GM12801 (cell line): ENCODE data around the gene CEACAM6.

Source experiments
- CTCF ChIP-seq: IDR thresholded peaks from one replicate; pipeline ENCODE4 v1.5.1; 2011; ENCODE audit warnings: control low read depth; ENCODE audit not compliant: insufficient read length; ENCODE audit errors: extremely low read depth

Gene CEACAM6

DNA sequence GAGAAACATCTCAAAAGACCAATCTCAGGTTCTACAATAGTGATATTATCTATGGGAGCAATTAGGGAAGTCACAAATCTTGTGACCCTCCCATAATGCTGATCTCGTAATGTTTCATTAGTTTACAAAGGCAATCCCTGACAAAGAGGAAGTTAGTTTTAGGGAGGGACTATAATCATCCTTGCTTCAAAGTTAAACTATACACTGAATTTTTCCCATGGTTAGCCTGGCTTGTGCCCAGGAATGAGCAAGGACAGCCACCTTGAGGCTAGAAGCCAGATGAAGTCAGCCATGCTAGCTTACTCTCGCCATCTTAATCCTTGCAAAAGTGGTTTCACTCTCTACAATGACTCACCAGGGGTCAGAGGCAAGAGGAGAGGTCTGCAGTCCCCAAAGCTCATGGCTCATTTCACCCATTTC lies 46.5 kb downstream of the CEACAM6 start:
- no peak for TF ChIP-seq CTCF

DNA sequence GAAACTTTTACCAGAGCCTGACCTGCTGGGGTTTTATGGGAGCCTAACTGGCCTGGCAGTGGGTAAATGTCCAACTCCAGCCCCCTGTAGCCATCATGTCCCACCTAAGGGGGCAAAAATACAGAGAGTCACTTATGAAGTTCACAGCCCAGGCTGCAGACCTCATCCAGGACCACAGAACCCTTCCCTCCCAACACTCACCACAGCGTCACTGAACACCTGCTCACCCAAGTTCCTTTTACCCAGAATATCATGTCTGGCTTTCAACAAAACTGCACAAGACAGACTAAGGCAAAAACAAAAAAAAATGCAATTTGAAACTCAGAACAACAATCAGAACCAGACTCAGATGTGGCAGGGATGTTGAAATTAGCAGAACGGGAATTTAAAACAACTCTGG lies 47.4 kb downstream of the CEACAM6 start:
- no peak for TF ChIP-seq CTCF

DNA sequence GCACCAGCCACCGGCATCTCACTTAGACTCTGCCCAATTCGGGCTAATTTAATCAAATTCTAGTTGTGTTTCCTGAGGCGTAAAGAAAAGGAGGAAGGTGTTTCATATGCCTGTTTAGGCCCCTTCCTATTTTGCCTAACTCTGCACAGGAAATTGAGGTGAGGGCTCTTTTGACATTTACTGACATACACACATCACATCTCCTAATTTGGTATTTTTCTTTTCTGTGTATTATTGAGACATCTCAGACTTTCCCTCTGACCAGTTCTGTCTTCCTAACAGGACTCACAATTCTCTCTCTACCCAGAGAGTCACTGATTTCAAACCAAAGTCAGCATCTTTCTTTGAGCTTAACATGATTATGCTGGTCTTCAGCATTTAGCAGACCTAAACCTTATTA lies 49.0 kb downstream of the CEACAM6 start:
- no peak for TF ChIP-seq CTCF

DNA sequence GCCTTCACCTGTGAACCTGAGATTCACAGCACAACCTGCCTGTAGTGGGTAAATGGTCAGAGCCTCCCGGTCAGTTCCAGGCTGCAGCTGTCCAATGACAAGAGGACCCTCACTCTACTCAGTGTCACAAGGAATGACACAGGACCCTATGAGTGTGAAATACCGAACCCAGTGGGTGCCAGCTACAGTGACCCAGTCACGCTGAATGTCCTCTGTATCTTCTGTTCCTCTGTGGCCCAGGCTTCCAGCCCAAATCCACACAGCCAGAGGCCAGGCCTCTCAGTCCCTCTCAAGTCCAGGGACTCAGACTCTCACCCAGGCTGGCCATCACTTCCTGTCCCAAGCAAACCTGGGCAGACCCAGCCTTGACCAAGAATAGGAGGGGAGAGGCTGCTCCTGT lies 51.8 kb downstream of the CEACAM6 start:
- TF ChIP-seq CTCF: no peak

DNA sequence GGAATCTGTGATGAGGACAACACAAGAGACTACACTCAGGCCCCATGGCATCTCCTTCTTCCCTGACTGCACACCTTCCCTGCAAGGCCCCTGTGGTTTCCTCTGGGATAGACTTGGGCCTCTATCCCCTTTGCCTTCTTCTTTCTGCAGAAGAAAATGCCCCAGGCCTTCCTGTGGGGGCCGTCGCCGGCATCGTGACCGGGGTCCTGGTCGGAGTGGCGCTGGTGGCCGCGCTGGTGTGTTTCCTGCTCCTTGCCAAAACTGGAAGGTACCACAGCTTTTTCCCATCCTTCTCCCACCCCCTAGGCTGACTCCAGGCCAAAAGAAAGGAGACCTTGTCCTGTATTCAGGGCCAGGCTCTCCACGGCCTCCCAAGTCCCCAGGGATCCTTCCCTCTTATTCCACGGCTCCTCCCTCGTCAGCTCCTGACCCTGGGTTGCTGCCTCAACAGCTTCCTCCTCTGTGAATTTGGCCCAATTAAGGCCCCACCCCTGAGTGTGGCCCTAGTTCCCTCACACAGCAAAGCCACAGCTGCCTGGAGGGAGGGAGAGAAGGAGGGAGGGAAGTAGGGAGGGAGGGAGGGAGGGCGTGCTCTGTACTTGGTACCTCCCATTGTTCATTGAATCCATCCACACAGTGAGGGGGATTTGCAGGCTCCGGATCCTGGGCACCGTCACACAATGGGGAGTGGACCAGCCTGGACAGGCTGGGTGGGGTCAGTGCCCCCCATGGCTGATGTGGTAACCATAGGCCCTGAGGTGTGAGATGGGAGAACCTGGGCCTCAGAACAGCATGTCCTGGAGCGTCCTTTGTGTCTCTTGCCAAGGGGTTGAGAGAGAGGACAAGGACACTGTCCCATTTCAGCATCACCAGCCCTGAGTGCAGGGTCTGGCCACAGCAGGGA lies 53.6 kb downstream of the CEACAM6 start:
- no peak for TF ChIP-seq CTCF

DNA sequence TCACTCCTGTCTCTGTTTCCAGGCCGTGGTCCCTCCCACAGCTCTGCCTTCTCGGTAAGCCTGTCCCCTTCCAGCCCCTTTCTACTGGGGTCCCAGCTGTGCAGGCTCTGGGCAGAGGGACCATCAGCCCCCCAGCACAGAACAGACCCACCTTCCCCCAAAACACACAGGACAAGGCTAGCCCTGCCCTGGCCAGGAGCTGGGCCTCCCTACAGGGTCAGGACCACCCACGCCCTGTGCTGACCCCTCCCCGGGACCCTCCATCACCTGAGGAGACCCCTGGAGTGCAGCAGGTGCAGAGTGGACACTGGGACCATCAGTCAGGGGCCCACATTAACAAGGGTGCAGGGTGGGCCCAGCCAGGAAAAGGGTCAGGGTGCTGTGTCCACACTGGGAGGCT lies 55.0 kb downstream of the CEACAM6 start:
- no peak for TF ChIP-seq CTCF

DNA sequence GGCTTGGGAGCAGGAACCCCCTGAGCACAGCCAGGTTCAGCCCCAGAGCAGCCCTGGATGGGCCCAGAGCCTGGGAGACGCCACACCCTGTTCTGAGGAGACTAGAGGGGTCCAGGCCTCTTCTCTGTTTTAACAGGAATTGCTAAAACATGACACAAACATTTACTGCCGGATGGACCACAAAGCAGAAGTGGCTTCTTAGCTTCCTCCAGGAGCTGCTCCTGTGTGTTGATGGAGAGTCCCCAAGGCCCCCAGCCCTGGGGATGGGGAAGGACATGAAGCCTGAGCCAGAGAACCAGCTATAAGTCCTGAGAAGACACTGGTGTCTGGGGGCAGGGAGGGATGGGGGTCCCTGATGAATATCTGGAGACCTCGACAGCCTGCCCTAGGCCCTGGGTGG lies 55.7 kb downstream of the CEACAM6 start:
- TF ChIP-seq CTCF: no peak

GRCh38 chr19:41811981-41812380 lies 56.7 kb downstream of the CEACAM6 start:
- no peak for TF ChIP-seq CTCF
